Vagina (tissue), 2 donors: ENCODE measurements around the gene FOXK1.

Experiments used
- CTCF ChIP-seq, 3 experiments: fragments of 450-650 bp in 2 of 3; fragments of 200-600 bp in 1 of 3; sonication (generic) in 1 of 3; IDR thresholded peaks; one replicate each; pipeline ENCODE4 v1.5.1; 2017 to 2019; ENCODE audit warnings: antibody characterized with exemption in 3 of 3, mild to moderate bottlenecking in 2 of 3, moderate library complexity in 2 of 3
- POLR2A ChIP-seq, 2 donors: fragments of 450-650 bp; IDR thresholded peaks; one replicate each; pipeline ENCODE4 v1.6.1; 2017; ENCODE audit warnings: antibody characterized with exemption in 2 of 2, mild to moderate bottlenecking in 2 of 2, moderate library complexity in 2 of 2

GRCh38 chr7:4815609-4816418 lies 133.7 kb downstream of the FOXK1 start:
- TF ChIP-seq CTCF (IDR thresholded peaks at IDR 0.05) (no peak), POLR2A (IDR thresholded peaks at IDR 0.05) (no peak)
